Keratinocyte (primary cell): ENCODE data around the gene DRC1.

Experiments
- CTCF ChIP-seq, 3 experiments: IDR thresholded peaks in 1 of 3; conservative IDR thresholded peaks in 1 of 3; optimal IDR thresholded peaks in 1 of 3; 2 replicates in 2 of 3; 3 replicates in 1 of 3; pipeline versions ENCODE3 to v1.5.1; 2011; ENCODE audit warnings: low read length in 3 of 3, mild to moderate bottlenecking in 3 of 3, moderate library complexity in 2 of 3, control low read depth in 1 of 3, inconsistent platforms in 1 of 3; ENCODE audit not compliant: insufficient read depth in 2 of 3; ENCODE audit errors: extremely low read depth in 1 of 3
- EZH2 ChIP-seq: IDR thresholded peaks from one replicate; pipeline ENCODE4 v1.6.1; 2012; ENCODE audit warnings: inconsistent platforms, mild to moderate bottlenecking, low read length, moderate library complexity

GRCh38 chr2:26483516-26483915, 81.8 kb downstream of the DRC1 start:
- TF ChIP-seq CTCF (optimal IDR thresholded peaks at IDR 0.05 in 1 of 3, IDR thresholded peaks at IDR 0.05 in 1 of 3, conservative IDR thresholded peaks at IDR 0.05 in 1 of 3; ENCODE audit: extremely low read depth in 1 of 3, insufficient read depth in 2 of 3, low read length in 3 of 3): no peak
- no peak for TF ChIP-seq EZH2
